OCI-LY1 (cell line): Measurements from ENCODE around the gene METTL21A.

Experiments
- H2AFZ ChIP-seq: fragments of 200-600 bp; sonication (generic), shearing (Covaris generic); 2 replicates; pipeline ENCODE4 v1.6.0; 2014; ENCODE audit warnings: antibody characterized with exemption, mild to moderate bottlenecking, low read length
- H3F3A ChIP-seq: fragments of 200-600 bp; sonication (generic), shearing (Covaris generic); 2 replicates; pipeline ENCODE4 v1.6.0; 2014; ENCODE audit warnings: mild to moderate bottlenecking, antibody characterized with exemption, low read length, moderate library complexity; ENCODE audit not compliant: insufficient read depth
- H3K27ac ChIP-seq: fragments of 200-600 bp; sonication (generic); 2 replicates; pipeline ENCODE4 v1.5.1; 2014; ENCODE audit warnings: low read length, mixed run types, mild to moderate bottlenecking, low read depth; ENCODE audit not compliant: poor library complexity, severe bottlenecking
- H3K27me3 ChIP-seq: fragments of 200-600 bp; sonication (generic); 2 replicates; pipeline ENCODE4 v1.6.0; 2014; ENCODE audit warnings: antibody characterized with exemption, mild to moderate bottlenecking, low read length, moderate library complexity; ENCODE audit not compliant: insufficient read depth
- H3K36me3 ChIP-seq: fragments of 200-600 bp; sonication (generic); 2 replicates; pipeline ENCODE4 v1.6.1; 2014; ENCODE audit warnings: mild to moderate bottlenecking, antibody characterized with exemption, low read length, moderate library complexity, mixed read lengths; ENCODE audit not compliant: insufficient read depth
- H3K4me1 ChIP-seq: fragments of 200-600 bp; sonication (generic); 2 replicates; pipeline ENCODE4 v1.5.1; 2014; ENCODE audit warnings: mild to moderate bottlenecking, low read length, moderate library complexity; ENCODE audit not compliant: insufficient read depth, severe bottlenecking
- H3K4me2 ChIP-seq: fragments of 200-600 bp; sonication (generic), shearing (Covaris generic); 2 replicates; pipeline ENCODE4 v1.6.1; 2014; ENCODE audit warnings: low read length
- H3K4me3 ChIP-seq: fragments of 200-600 bp; sonication (generic); 2 replicates; pipeline ENCODE4 v1.5.1; 2014; ENCODE audit warnings: low read length, low read depth, mild to moderate bottlenecking, mixed read lengths; ENCODE audit not compliant: poor library complexity, severe bottlenecking
- H3K79me2 ChIP-seq: fragments of 200-600 bp; shearing (Covaris generic); 2 replicates; pipeline ENCODE4 v1.6.1; 2016; ENCODE audit warnings: mixed run types, low read length, mixed read lengths; ENCODE audit not compliant: insufficient read depth
- H3K9ac ChIP-seq: fragments of 200-600 bp; sonication (generic), shearing (Covaris generic); 2 replicates; pipeline ENCODE4 v1.6.1; 2014; ENCODE audit warnings: mild to moderate bottlenecking, low read length, mixed read lengths
- H3K9me2 ChIP-seq: fragments of 200-600 bp; sonication (generic), shearing (Covaris generic); 2 replicates; pipeline ENCODE4 v1.6.1; 2014; ENCODE audit warnings: low read depth, mild to moderate bottlenecking, low read length, mixed read lengths
- H3K9me3 ChIP-seq: fragments of 200-600 bp; shearing (Covaris generic); 2 replicates; pipeline ENCODE4 v1.6.1; 2014; ENCODE audit warnings: low read length, mixed read lengths
- H4K20me1 ChIP-seq: fragments of 200-600 bp; sonication (generic), shearing (Covaris generic); 2 replicates; pipeline ENCODE4 v1.6.0; 2016; ENCODE audit warnings: mild to moderate bottlenecking, low read length; ENCODE audit not compliant: insufficient read depth
- CTCF ChIP-seq: fragments of 200-600 bp; sonication (generic), shearing (Covaris generic); IDR thresholded peaks from 2 replicates; pipeline ENCODE4 v1.5.1; 2017; ENCODE audit warnings: mild to moderate bottlenecking, antibody characterized with exemption, low read length, moderate library complexity, mixed read lengths
- EZH2 ChIP-seq: fragments of 200-600 bp; sonication (generic), shearing (Covaris generic); IDR thresholded peaks from 2 replicates; pipeline ENCODE4 v1.8.0; 2017; ENCODE audit warnings: borderline replicate concordance, mixed run types, mild to moderate bottlenecking, antibody characterized with exemption, low read length, moderate library complexity, mixed read lengths

The METTL21A gene

GRCh38 chr2:207625014-207625907 lies at the start of gene METTL21A:
Gene METTL21A (minus strand): TSS chr2:207625394. CDS start chr2:207624375, 1,019 bp downstream.
- Histone ChIP-seq H2AFZ (no peak within 1 kb of the TSS), H3K27ac (peak within 1 kb of the TSS; percentile 97)

DNA sequence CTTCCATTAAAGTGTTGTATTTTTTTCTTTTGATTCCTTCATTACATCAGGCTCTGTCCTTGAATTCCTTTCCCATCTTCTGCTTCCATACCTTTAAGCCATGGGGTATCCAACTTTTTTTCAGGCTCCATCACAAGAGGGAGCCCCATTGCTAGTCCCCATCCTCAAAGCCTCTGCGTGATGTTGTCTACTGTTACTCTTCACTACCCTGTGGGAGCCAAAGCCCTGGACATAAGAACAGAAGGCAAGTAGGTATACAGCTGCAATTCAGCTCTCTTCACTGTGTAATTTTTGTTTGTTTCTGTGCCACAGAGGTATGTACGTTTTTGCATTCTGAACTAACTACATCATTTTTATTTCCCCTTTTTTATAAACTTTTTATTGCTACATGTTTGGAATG lies 49.6 kb upstream of the METTL21A start:
- no peak overlapping the region for H3K27ac ChIP-seq
- no peaks in the 10 kb centered on the region for H4K20me1 ChIP-seq
- no peaks in the 10 kb centered on the region for H3K79me2 ChIP-seq
- H3K36me3 ChIP-seq, result no peaks in the 10 kb centered on the region
- H3K4me2 ChIP-seq, result no peak overlapping the region
- H3F3A ChIP-seq, result no peaks in the 10 kb centered on the region
- H3K27me3 ChIP-seq, result no peaks in the 10 kb centered on the region
- H3K4me3 ChIP-seq, result no peak overlapping the region
- H3K4me1 ChIP-seq, result no peaks in the 10 kb centered on the region
- H2AFZ ChIP-seq, result no peak overlapping the region
- H3K9ac ChIP-seq, result no peak overlapping the region
- TF ChIP-seq EZH2, result no peak
- no peak for TF ChIP-seq CTCF
- H3K9me3 ChIP-seq, result no peaks in the 10 kb centered on the region
- no peaks in the 10 kb centered on the region for H3K9me2 ChIP-seq

More at GRCh38 chr2:207625014-207625907, at the start of gene METTL21A:
- H3F3A ChIP-seq, result 0 out of 2 replicates have a peak, but pooled peaks cover 6% of the 10 kb centered on the region
- no peaks in the 10 kb centered on the region for H3K9me2 ChIP-seq
- no peak for TF ChIP-seq EZH2
- no peak; the same call in 1 of the 2 replicates for TF ChIP-seq CTCF
- peaks cover 33% of the 10 kb centered on the region for H3K36me3 ChIP-seq
- peak within 1 kb of the TSS; percentile 94 for H3K4me3 ChIP-seq
- H3K9ac ChIP-seq, result peak within 1 kb of the TSS; percentile 97
- H3K4me2 ChIP-seq, result peak within 1 kb of the TSS; percentile 96
- no peaks in the 10 kb centered on the region for H4K20me1 ChIP-seq
- H3K4me1 ChIP-seq, result peaks cover 49% of the 10 kb centered on the region
- H3K79me2 ChIP-seq, result peaks cover 10% of the 10 kb centered on the region; the same call in 1 of the 2 replicates
- no peaks in the 10 kb centered on the region for H3K27me3 ChIP-seq
- H3K9me3 ChIP-seq, result no peaks in the 10 kb centered on the region

DNA sequence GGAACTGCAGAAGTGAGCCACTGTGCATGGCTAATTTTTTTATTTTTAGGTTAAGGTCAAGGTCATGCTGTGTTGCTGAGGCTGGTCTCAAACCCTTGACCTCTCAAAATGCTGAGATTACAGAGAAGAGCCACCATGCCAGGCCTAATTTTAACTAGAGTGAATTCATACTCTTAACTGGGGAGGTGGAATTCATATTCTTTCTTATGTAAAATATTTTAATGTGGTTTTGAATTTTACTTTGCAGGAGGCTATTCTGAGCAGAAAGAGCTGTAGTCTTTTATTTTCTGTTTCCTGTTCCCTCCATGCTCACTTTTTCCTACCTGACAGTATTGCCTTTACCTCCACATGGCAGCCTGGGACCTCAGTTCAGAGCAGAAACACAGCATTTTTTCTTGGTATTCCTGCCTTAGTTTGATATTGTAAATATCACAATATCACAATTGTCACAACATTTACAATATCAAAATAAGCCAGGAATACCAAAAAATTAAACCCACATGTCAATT lies 49.1 kb upstream of the METTL21A start:
- Histone ChIP-seq H3F3A (no peaks in the 10 kb centered on the region), H3K9ac (no peak overlapping the region), H3K4me2 (no peak overlapping the region), H3K27ac (no peak overlapping the region), H3K4me3 (no peak overlapping the region), H3K27me3 (no peaks in the 10 kb centered on the region), H4K20me1 (no peaks in the 10 kb centered on the region), H3K9me3 (no peaks in the 10 kb centered on the region), H3K79me2 (no peaks in the 10 kb centered on the region), H3K9me2 (no peaks in the 10 kb centered on the region), H3K36me3 (no peaks in the 10 kb centered on the region), H3K4me1 (no peaks in the 10 kb centered on the region), H2AFZ (no peak overlapping the region)
- TF ChIP-seq EZH2 (no peak), CTCF (no peak)
